Prostate gland (tissue), 2 donors: ENCODE measurements around the gene PSMB2. TPM values are rescaled to one million over a fixed set of nuclear protein-coding genes. Genes with fewer than 3 reads are reported as not detected.
A peak's percentile ranks its signal among the peaks of the same experiment; 100 is the strongest.
"Not testable (repeated sequence)": the region's sequence is repeated elsewhere in the genome, so short reads cannot be mapped to it uniquely, and the experiment has no call there.

Experiments
- DNase-seq: peaks from one replicate; pipeline ENCODE4 v3.0.0-alpha.2; 2019; ENCODE audit warnings: low spot score
- H3K27ac ChIP-seq, 2 donors: fragments of 200-600 bp; sonication (generic); 2 replicates each; pipeline ENCODE4 v1.5.1; 2017 to 2019
- H3K27me3 ChIP-seq: fragments of 200-600 bp; sonication (generic); replicated peaks from 2 replicates; pipeline ENCODE4 v1.5.1; 2019; ENCODE audit not compliant: insufficient read depth
- H3K36me3 ChIP-seq, 2 donors: fragments of 200-600 bp; sonication (generic); 1 replicate in 1 of 2; 2 replicates in 1 of 2; pipeline versions ENCODE4 v1.5.1 to v1.8.1; 2017 to 2019
- H3K4me1 ChIP-seq: fragments of 200-600 bp; sonication (generic); replicated peaks from 2 replicates; pipeline ENCODE4 v1.5.1; 2019
- H3K4me3 ChIP-seq, 2 donors: fragments of 200-600 bp; sonication (generic); 2 replicates each; pipeline ENCODE4 v1.5.1; 2017 to 2019
- H3K9me3 ChIP-seq: fragments of 200-600 bp; sonication (generic); 2 replicates; pipeline ENCODE4 v1.5.1; 2017
- POLR2A ChIP-seq: fragments of 450-650 bp; IDR thresholded peaks from one replicate; pipeline ENCODE4 v1.6.1; 2016; ENCODE audit warnings: antibody characterized with exemption, mild to moderate bottlenecking
- POLR2AphosphoS5 ChIP-seq: sonication (generic); formaldehyde crosslinking; IDR thresholded peaks from one replicate; pipeline ENCODE4 v1.6.1; 2017; ENCODE audit warnings: antibody characterized with exemption
- WGBS: methylation state at CpG from one replicate; pipeline ENCODE4 v1.1.5; 2018; 5-methylcytosine and 5-hydroxymethylcytosine counted together
- intact Hi-C: fragments of 100-400 bp; cut with DNase I; formaldehyde crosslinking; loops from one replicate; pipeline ENCODE4 v1.14.2; 2022
- total RNA-seq, 2 donors: library from RNA; depleted of rRNA; stranded (reverse); fragments of >200 nt; gene quantifications; one replicate each; pipeline ENCODE4 v1.1.0, GENCODE V29; 2016
- TF ChIP-seq, protein P1 (sequence below), 4 experiments: fragments of 200-600 bp in 2 of 4; fragments of 450-650 bp in 2 of 4; sonication (generic) in 2 of 4; IDR thresholded peaks; 1 replicate in 3 of 4; 2 replicates in 1 of 4; pipeline ENCODE4 v1.5.1; 2016 to 2019; ENCODE audit warnings: antibody characterized with exemption in 4 of 4, mild to moderate bottlenecking in 2 of 4, moderate library complexity in 2 of 4

The PSMB2 gene
- total RNA-seq, 2 donors from 2014 or later, result 53.6 to 64.8 TPM

DNA sequence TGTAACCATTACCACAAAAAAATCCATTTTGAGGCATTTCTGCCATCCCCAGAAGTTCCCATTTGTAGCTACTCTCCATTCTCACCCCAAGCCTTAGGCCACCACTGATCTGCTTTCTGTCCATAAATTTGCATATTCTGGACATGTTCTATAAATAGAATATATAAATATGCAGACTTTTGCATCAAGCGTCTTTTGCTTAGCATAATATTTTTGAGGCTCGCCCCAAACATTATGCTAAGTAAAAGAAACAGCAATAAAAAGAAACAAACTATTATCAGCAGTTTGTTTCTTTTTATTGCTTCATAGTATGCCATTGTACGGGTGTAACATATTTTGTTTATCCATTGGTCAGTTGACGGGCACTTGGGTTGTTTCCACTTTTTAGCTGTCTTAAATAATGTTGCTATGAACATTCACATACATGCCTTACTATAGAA lies 60.4 kb downstream of the PSMB2 start:
- no peaks in the 10 kb centered on the region for H3K27me3 ChIP-seq
- intact Hi-C loops, result no loop called here
- 71% methylated on average over 4 of the region's 4 CpGs for WGBS
- TF ChIP-seq POLR2AphosphoS5, result no peak
- TF ChIP-seq, protein P1, sequence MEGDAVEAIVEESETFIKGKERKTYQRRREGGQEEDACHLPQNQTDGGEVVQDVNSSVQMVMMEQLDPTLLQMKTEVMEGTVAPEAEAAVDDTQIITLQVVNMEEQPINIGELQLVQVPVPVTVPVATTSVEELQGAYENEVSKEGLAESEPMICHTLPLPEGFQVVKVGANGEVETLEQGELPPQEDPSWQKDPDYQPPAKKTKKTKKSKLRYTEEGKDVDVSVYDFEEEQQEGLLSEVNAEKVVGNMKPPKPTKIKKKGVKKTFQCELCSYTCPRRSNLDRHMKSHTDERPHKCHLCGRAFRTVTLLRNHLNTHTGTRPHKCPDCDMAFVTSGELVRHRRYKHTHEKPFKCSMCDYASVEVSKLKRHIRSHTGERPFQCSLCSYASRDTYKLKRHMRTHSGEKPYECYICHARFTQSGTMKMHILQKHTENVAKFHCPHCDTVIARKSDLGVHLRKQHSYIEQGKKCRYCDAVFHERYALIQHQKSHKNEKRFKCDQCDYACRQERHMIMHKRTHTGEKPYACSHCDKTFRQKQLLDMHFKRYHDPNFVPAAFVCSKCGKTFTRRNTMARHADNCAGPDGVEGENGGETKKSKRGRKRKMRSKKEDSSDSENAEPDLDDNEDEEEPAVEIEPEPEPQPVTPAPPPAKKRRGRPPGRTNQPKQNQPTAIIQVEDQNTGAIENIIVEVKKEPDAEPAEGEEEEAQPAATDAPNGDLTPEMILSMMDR (IDR thresholded peaks at IDR 0.05), result no peak
- no peak for TF ChIP-seq POLR2A
- H3K36me3 ChIP-seq, result no peaks in the 10 kb centered on the region
- H3K9me3 ChIP-seq, result no peaks in the 10 kb centered on the region
- no peak for DNase-seq
- no peak overlapping the region for H3K27ac ChIP-seq
- H3K4me3 ChIP-seq, result no peak overlapping the region
- no peaks in the 10 kb centered on the region for H3K4me1 ChIP-seq

DNA sequence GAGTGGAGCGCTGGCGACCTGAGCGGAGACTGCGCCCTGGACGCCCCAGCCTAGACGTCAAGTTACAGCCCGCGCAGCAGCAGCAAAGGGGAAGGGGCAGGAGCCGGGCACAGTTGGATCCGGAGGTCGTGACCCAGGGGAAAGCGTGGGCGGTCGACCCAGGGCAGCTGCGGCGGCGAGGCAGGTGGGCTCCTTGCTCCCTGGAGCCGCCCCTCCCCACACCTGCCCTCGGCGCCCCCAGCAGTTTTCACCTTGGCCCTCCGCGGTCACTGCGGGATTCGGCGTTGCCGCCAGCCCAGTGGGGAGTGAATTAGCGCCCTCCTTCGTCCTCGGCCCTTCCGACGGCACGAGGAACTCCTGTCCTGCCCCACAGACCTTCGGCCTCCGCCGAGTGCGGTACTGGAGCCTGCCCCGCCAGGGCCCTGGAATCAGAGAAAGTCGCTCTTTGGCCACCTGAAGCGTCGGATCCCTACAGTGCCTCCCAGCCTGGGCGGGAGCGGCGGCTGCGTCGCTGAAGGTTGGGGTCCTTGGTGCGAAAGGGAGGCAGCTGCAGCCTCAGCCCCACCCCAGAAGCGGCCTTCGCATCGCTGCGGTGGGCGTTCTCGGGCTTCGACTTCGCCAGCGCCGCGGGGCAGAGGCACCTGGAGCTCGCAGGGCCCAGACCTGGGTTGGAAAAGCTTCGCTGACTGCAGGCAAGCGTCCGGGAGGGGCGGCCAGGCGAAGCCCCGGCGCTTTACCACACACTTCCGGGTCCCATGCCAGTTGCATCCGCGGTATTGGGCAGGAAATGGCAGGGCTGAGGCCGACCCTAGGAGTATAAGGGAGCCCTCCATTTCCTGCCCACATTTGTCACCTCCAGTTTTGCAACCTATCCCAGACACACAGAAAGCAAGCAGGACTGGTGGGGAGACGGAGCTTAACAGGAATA lies 64.0 kb downstream of the PSMB2 start:
- TF ChIP-seq, protein P1 (IDR thresholded peaks at IDR 0.05), result no peak
- TF ChIP-seq POLR2AphosphoS5, result no peak
- no peak for TF ChIP-seq POLR2A
- intact Hi-C loops, result no loop called here
- WGBS, result 14% methylated on average over 63 of the region's 70 CpGs
- DNase-seq, result no peak
- H3K27me3 ChIP-seq, result no peaks in the 10 kb centered on the region
- H3K4me3 ChIP-seq, result peak overlapping the region; percentile 16
- H3K9me3 ChIP-seq, result no peaks in the 10 kb centered on the region
- no peaks in the 10 kb centered on the region for H3K36me3 ChIP-seq
- no peak overlapping the region for H3K27ac ChIP-seq
- H3K4me1 ChIP-seq, result peaks cover 7% of the 10 kb centered on the region

DNA sequence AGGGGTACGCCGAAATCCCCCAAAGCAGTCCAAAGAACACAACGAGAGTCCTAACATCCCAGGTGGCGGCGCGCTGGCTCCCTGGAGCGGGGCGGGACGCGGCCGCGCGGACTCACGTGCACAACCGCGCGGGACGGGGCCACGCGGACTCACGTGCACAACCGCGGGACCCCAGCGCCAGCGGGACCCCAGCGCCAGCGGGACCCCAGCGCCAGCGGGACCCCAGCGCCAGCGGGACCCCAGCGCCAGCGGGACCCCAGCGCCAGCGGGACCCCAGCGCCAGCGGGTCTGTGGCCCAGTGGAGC lies 64.6 kb downstream of the PSMB2 start:
- H3K4me3 ChIP-seq, result peak overlapping the region in 1 of 2 donors; percentile 16
- H3K4me1 ChIP-seq, intact Hi-C loops, H3K9me3 ChIP-seq, H3K27me3 ChIP-seq, DNase-seq, H3K27ac ChIP-seq, H3K36me3 ChIP-seq: not testable (repeated sequence)
- WGBS, result 43% methylated on average over 13 of the region's 37 CpGs

DNA sequence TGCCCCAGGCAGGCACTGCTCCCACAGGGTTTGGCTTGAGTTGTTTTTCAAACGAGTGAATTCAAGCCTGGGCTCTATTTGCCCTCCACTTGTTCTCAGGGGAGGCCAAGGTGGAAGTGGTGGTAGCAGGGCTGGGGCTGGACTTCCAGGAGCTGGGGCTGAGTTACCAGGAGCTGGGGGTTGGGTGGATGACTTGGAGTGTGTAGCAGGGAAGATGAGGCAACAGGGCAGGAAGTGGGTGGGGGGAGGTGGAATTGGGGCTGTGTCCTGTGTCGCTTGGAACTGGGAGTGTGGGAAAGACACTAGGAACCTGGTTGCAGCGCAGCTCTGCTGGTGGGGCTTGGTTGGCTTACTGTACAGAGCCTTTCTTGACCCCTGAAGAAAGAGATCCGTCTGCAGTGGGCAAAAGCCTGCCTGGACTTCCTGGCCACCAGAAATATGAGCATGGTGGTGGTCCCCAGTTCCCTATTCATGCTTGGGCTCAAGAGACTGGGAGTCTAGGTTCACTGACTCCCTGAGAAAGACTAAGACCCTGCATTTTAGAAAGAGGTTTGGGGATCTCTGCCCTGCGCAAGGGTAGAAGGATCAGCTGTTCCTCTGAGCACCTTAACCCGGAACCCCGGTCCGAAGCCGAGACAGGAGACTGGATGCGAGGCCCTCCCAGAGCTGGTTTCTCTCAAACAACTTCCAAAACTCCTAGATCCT lies 65.1 kb downstream of the PSMB2 start:
- intact Hi-C loops, result no loop called here
- Histone ChIP-seq H3K4me3 (no peak overlapping the region), H3K4me1 (peaks cover 7% of the 10 kb centered on the region), H3K27ac (no peak overlapping the region), H3K27me3 (no peaks in the 10 kb centered on the region), H3K9me3 (no peaks in the 10 kb centered on the region), H3K36me3 (no peaks in the 10 kb centered on the region)
- WGBS, result 70% methylated on average over 10 of the region's 10 CpGs
- DNase-seq, result no peak
- no peak for TF ChIP-seq POLR2AphosphoS5
- TF ChIP-seq, protein P1 (IDR thresholded peaks at IDR 0.05), result no peak
- no peak for TF ChIP-seq POLR2A

DNA sequence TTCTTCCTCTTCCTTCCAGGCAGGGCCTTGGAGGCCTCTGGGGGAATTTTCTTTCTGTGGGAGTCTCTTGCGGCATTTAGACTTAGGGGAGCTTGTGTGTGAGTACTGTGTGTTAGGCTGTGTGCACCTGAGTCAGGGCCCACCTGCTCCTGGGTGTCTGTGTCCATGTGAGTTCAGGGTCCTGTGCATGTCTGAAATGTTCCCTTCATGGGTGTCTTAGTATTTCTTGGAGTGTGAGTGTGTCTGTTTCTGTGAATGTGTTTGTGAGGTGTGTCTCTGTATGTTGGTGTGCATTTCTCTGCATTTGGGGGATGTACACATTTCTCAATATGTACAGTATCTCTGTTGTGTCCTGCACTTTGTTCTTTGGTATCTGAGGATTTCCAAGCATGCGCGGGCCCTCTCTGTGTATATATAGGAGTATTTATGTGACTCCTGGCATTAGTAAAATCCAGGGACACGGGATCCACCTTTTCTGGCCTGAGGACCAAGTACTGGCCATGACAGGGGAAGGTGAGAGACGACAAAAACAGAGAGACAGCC lies 65.8 kb downstream of the PSMB2 start:
- Histone ChIP-seq H3K4me1 (peaks cover 7% of the 10 kb centered on the region), H3K9me3 (no peaks in the 10 kb centered on the region), H3K27me3 (no peaks in the 10 kb centered on the region), H3K36me3 (no peaks in the 10 kb centered on the region), H3K27ac (peak overlapping the region in 1 of 2 donors; percentile 40), H3K4me3 (no peak overlapping the region)
- 91% methylated on average over 5 of the region's 5 CpGs for WGBS
- intact Hi-C loops, result no loop called here
- TF ChIP-seq, protein P1 (IDR thresholded peaks at IDR 0.05), result no peak
- no peak for TF ChIP-seq POLR2AphosphoS5
- TF ChIP-seq POLR2A, result no peak
- no peak for DNase-seq
